ENCODE results near the gene NR3C2. TPM values are rescaled to one million over a fixed set of nuclear protein-coding genes. Genes with fewer than 3 reads are reported as not detected.

NR3C2 gene
- total RNA-seq, 1 experiment from 2014 or later: 2.7 TPM

- no TSS peak for BruUV-seq (replicated peaks)
- Histone ChIP-seq H3K79me2 (ENCODE audit: insufficient read depth, low read length) (no peaks in the 10 kb centered on the region), H3K4me2 (ENCODE audit: low read length) (no peak overlapping the region), H2AFZ (ENCODE audit: low read depth, low read length, poor library complexity, severe bottlenecking) (no peak overlapping the region), H3K9ac (ENCODE audit: low read length) (no peak overlapping the region), H3K27me3 (ENCODE audit: insufficient read depth, low read length) (no peaks in the 10 kb centered on the region), H3K4me1 (ENCODE audit: control insufficient read depth in 1 of 2, insufficient read depth in 2 of 2, low read length in 2 of 2) (no peaks in the 10 kb centered on the region), H4K20me1 (ENCODE audit: insufficient read depth) (no peaks in the 10 kb centered on the region), H3K9me2 (ENCODE audit: insufficient read depth) (no peaks in the 10 kb centered on the region), H3K27ac (ENCODE audit: low read depth, low read length) (no peak overlapping the region), H3K4me3 (replicated peaks in 1 of 2; ENCODE audit: low read depth in 1 of 2, low read length in 2 of 2) (no peak overlapping the region), H3K36me3 (ENCODE audit: control insufficient read depth in 1 of 2, insufficient read depth in 2 of 2, low read length in 2 of 2) (no peaks in the 10 kb centered on the region), H3K9me3 (ENCODE audit: control insufficient read depth in 1 of 2, insufficient read depth in 1 of 2, low read depth in 1 of 2, low read length in 2 of 2) (no peaks in the 10 kb centered on the region)
- RAD21 ChIA-PET (ENCODE audit: low non-redundant PET in 1 of 2, low total read pairs in 2 of 2, uncharacterized antibody in 2 of 2, unreplicated experiment in 2 of 2): no interaction called here
- TF ChIP-seq EZH2 (IDR thresholded peaks at IDR 0.05) (no peak), EGR1 (IDR thresholded peaks at IDR 0.05; ENCODE audit: low read depth) (no peak), YY1 (IDR thresholded peaks at IDR 0.05; ENCODE audit: extremely low read depth, insufficient replicate concordance, low read depth, low read length) (no peak), MAX (IDR thresholded peaks at IDR 0.05) (no peak), FOSL1 (IDR thresholded peaks at IDR 0.05; ENCODE audit: low read depth) (no peak), POLR2AphosphoS5 (IDR thresholded peaks at IDR 0.05; ENCODE audit: low read depth, low read length) (no peak), CEBPB (IDR thresholded peaks at IDR 0.05; ENCODE audit: low read depth) (no peak), ELF1 (IDR thresholded peaks at IDR 0.05; ENCODE audit: borderline replicate concordance, low read depth) (no peak), ZNF274 (IDR thresholded peaks at IDR 0.05; ENCODE audit: low read depth, low read length) (no peak), SIN3A (IDR thresholded peaks at IDR 0.05; ENCODE audit: low read depth) (no peak), ATF3 (IDR thresholded peaks at IDR 0.05) (no peak), SP1 (IDR thresholded peaks at IDR 0.05; ENCODE audit: low read depth) (no peak), CBX3 (IDR thresholded peaks at IDR 0.05; ENCODE audit: low read depth) (no peak), RAD21 (IDR thresholded peaks at IDR 0.05; ENCODE audit: low read depth) (no peak), TCF7L2 (IDR thresholded peaks at IDR 0.05; ENCODE audit: borderline replicate concordance, extremely low read depth, insufficient read depth, insufficient read length) (no peak), JUND (IDR thresholded peaks at IDR 0.05) (no peak), ZFX (IDR thresholded peaks at IDR 0.05) (no peak), EZH2phosphoT487 (IDR thresholded peaks at IDR 0.05; ENCODE audit: borderline replicate concordance) (no peak)
- CTCF ChIA-PET: no interaction called here
- DNase-seq (ENCODE audit: low read depth, low spot score) (no peak), ATAC-seq (no peak)
- POLR2A ChIA-PET: no interaction called here
- intact Hi-C loops (cut with micrococcal nuclease): no loop called here
Measured at GRCh38 chr4:148353571-148353970, 88.6 kb downstream of the NR3C2 start.
